GM12878 (cell line): Measurements from ENCODE around the gene ARFIP1. TPM values are rescaled to one million over a fixed set of nuclear protein-coding genes. Genes with fewer than 3 reads are reported as not detected.

Experiments used
- ATAC-seq: fragments of 200-7000 bp; cut with Tn5 transposase; 3 replicates; pipeline ENCODE4 v1.9.1; 2020; ENCODE audit warnings: mild to moderate bottlenecking, moderate library complexity
- BruUV-seq: library from RNA; stranded (reverse); fragments of 400-500 nt; replicated peaks from 2 replicates; lab custom pipeline; 2021; lab: Mats Ljungman, UMichigan
- CTCF ChIA-PET: fragments of 300-600 bp; sonication (Branson Sonifier 250); formaldehyde crosslinking; extraction: SDS; loops from one replicate; lab custom pipeline; 2021; ENCODE audit warnings: inconsistent platforms; lab: Yijun Ruan, JAX
- POLR2A ChIA-PET: fragments of 350-600 bp; formaldehyde crosslinking; extraction: SDS; loops from one replicate; lab custom pipeline; 2021; ENCODE audit warnings: inconsistent platforms; lab: Charles Lee
- RAD21 ChIA-PET: fragments of 300-600 bp; sonication (Branson Sonifier 250); formaldehyde crosslinking; loops from one replicate; lab custom pipeline; 2023; ENCODE audit warnings: antibody characterized with exemption; ENCODE audit not compliant: unreplicated experiment; lab: Charles Lee
- SMC1A ChIA-PET: fragments of 300-600 bp; sonication (Branson Sonifier 250); formaldehyde crosslinking; loops from one replicate; lab custom pipeline; 2023; ENCODE audit not compliant: unreplicated experiment, uncharacterized antibody; lab: Charles Lee
- DNase-seq: peaks from one replicate; pipeline ENCODE4 v3.0.0-alpha.2; 2011; ENCODE audit warnings: low read depth, low spot score
- FAIRE-seq: peaks from 3 replicates; lab custom pipeline; 2011; peaks lifted over from hg19 to GRCh38; lab: Jason Lieb, UNC
- H2AFZ ChIP-seq: 2 replicates; pipeline ENCODE4 v1.6.0; 2011; ENCODE audit warnings: low read depth, low read length, control low read depth; ENCODE audit not compliant: control insufficient read depth
- H3K27ac ChIP-seq: 2 replicates; pipeline ENCODE4 v1.5.1; 2011; ENCODE audit warnings: control low read depth; ENCODE audit not compliant: control insufficient read depth, insufficient read depth
- H3K27me3 ChIP-seq, 2 experiments: replicated peaks in 1 of 2; 2 replicates each; pipeline versions ENCODE4 v1.6.0 to v1.6.1; 2011; ENCODE audit warnings: low read length in 1 of 2; ENCODE audit not compliant: control insufficient read depth in 2 of 2, insufficient read depth in 2 of 2
- H3K36me3 ChIP-seq, 2 experiments: 2 replicates each; pipeline ENCODE4 v1.5.1; 2011; ENCODE audit warnings: low read length in 1 of 2; ENCODE audit not compliant: control insufficient read depth in 2 of 2, insufficient read depth in 2 of 2
- H3K4me1 ChIP-seq: 2 replicates; pipeline ENCODE4 v1.6.1; 2011; ENCODE audit warnings: mild to moderate bottlenecking, low read length, moderate library complexity, mixed read lengths; ENCODE audit not compliant: control insufficient read depth, insufficient read depth
- H3K4me2 ChIP-seq: 2 replicates; pipeline ENCODE4 v1.6.0; 2011; ENCODE audit warnings: control low read depth; ENCODE audit not compliant: control insufficient read depth, insufficient read depth
- H3K4me3 ChIP-seq: fragments of 200-600 bp; sonication (generic); 2 replicates; pipeline ENCODE4 v1.5.1; 2016
- H3K79me2 ChIP-seq: 2 replicates; pipeline ENCODE4 v1.6.0; 2011; ENCODE audit warnings: low read length; ENCODE audit not compliant: control insufficient read depth, insufficient read depth
- H3K9ac ChIP-seq: 2 replicates; pipeline ENCODE4 v1.8.0; 2011; ENCODE audit warnings: low read length, control low read depth, mixed read lengths; ENCODE audit not compliant: control insufficient read depth, insufficient read depth
- H3K9me3 ChIP-seq: replicated peaks from 3 replicates; pipeline ENCODE4 v1.5.1; 2011; ENCODE audit warnings: mild to moderate bottlenecking, low read length; ENCODE audit not compliant: control insufficient read depth, insufficient read depth
- H4K20me1 ChIP-seq: 2 replicates; pipeline ENCODE4 v1.6.0; 2011; ENCODE audit not compliant: control insufficient read depth, insufficient read depth
- EZH2 ChIP-seq: IDR thresholded peaks from 2 replicates; pipeline ENCODE4 v1.6.1; 2012; ENCODE audit warnings: low read depth, mild to moderate bottlenecking, control low read depth, inconsistent platforms, low read length, borderline replicate concordance; ENCODE audit not compliant: control insufficient read depth
- MYB ChIP-seq: fragments of 150-350 bp; IDR thresholded peaks from 2 replicates; pipeline ENCODE4 v1.6.1; 2014; ENCODE audit warnings: mild to moderate bottlenecking, low read depth, low read length, borderline replicate concordance
- NBN ChIP-seq: fragments of 450-650 bp; IDR thresholded peaks from 2 replicates; pipeline ENCODE4 v1.6.1; 2016
- SIX5 ChIP-seq: IDR thresholded peaks from 2 replicates; pipeline ENCODE4 v1.6.1; 2011; ENCODE audit warnings: mild to moderate bottlenecking, low read depth, low read length, moderate library complexity; ENCODE audit not compliant: severe bottlenecking
- SP1 ChIP-seq: IDR thresholded peaks from one replicate; pipeline ENCODE4 v1.6.1; 2011; ENCODE audit warnings: low read depth, low read length
- in situ Hi-C: fragments of 300-500 bp; cut with MboI; formaldehyde crosslinking; loops from 9 replicates; pipeline ENCODE4 v1.14.3; 2018; ENCODE audit warnings: mixed read lengths
- intact Hi-C: fragments of 100-400 bp; cut with micrococcal nuclease; formaldehyde crosslinking; loops from one replicate; pipeline ENCODE4 v1.14.2; 2022; ENCODE audit not compliant: unreplicated experiment
- polyA plus RNA-seq, 11 experiments: library from polyadenylated mRNA; depleted of rRNA in 4 of 11; unstranded in 6 of 11; stranded (reverse) in 5 of 11; fragments of >200 nt; fragmentation: Nextera tagmentation in 4 of 11; fragmentation: Illumina TruSeq in 1 of 11; extraction: Ambion mirVana in 4 of 11; extraction: Trizol in 1 of 11; gene quantifications; 1 replicate in 1 of 11; 2 replicates in 10 of 11; pipeline versions ENCODE4 v1.2.1 to v1.2.3, GENCODE V29; 2011 to 2016; ENCODE audit warnings: inconsistent platforms in 2 of 11, missing spikeins in 2 of 11, low read depth in 1 of 11
- total RNA-seq, 4 experiments: library from RNA; depleted of rRNA in 3 of 4; stranded (reverse); fragments of >200 nt in 3 of 4; fragmentation: Illumina TruSeq in 1 of 4; extraction: Trizol in 1 of 4; gene quantifications; 2 replicates each; pipeline versions ENCODE4 v1.2.1 to v1.2.3, GENCODE V29; 2013 to 2021
- TF ChIP-seq, protein P1 (sequence below): fragments of 450-650 bp; IDR thresholded peaks from 2 replicates; pipeline ENCODE4 v1.6.1; 2017; ENCODE audit warnings: borderline replicate concordance
- TF ChIP-seq, protein P2 (sequence below): IDR thresholded peaks from 2 replicates; pipeline ENCODE4 v1.6.1; 2011; ENCODE audit warnings: borderline replicate concordance, low read depth, mild to moderate bottlenecking, moderate library complexity, mixed read lengths, low read length; ENCODE audit not compliant: insufficient read depth; ENCODE audit errors: extremely low read length
- TF ChIP-seq, protein P3 (sequence below): fragments of 450-650 bp; formaldehyde crosslinking; IDR thresholded peaks from 2 replicates; pipeline ENCODE4 v1.4.0; 2022; ENCODE audit warnings: mild to moderate bottlenecking, moderate library complexity

Gene ARFIP1
- total and polyA plus RNA-seq, 10 of the 15 experiments (the other 5 are each of a cell fraction or from before 2014, with no cell fraction given), result 9.5 to 21.7 (median 15.4) TPM

DNA sequence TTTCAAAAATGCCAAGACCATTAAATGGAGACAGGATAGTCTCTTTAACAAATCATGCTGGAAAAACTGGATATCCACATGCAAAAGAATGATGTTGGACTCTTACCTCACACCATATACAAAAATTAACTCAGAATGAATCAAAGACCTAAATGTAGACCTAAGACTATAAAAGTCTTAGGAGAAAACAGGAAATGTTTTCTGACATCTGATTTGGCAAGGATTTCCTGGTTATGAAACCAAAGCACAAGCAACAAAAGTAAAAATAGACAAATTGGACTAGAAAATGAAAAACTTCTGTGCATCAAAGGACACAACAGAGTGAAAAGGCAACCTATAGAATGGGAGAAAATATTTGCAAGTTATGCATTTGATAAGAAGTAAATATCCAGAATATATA, 37.6 kb downstream of the ARFIP1 start:
- ATAC-seq, result no peak
- in situ Hi-C loops (no loop called here), intact Hi-C loops (no loop called here)
- Histone ChIP-seq H3K79me2 (no peaks in the 10 kb centered on the region), H3K4me2 (no peak overlapping the region), H3K9ac (no peak overlapping the region), H3K9me3 (peaks cover 8% of the 10 kb centered on the region; the same call in 2 of the 3 replicates), H3K27me3 (no peaks in the 10 kb centered on the region), H3K36me3 (peaks cover 0 to 3% of the 10 kb centered on the region in 2 experiments; a peak in 2 of 4 replicates), H4K20me1 (no peaks in the 10 kb centered on the region), H3K4me1 (no peaks in the 10 kb centered on the region), H3K4me3 (no peak overlapping the region), H2AFZ (no peak overlapping the region), H3K27ac (no peak overlapping the region)
- ChIA-PET CTCF (no interaction called here), POLR2A (no interaction called here), SMC1A (interaction anchor here (1.9 kb wide), 1 partner anchor 11 kb away, joined by 10 read pairs; no protein-coding TSS in a partner anchor), RAD21 (no interaction called here)
- TSS peak; percentile 21 for BruUV-seq
- no peak for FAIRE-seq
- TF ChIP-seq NBN, result no peak
- TF ChIP-seq, protein P1, sequence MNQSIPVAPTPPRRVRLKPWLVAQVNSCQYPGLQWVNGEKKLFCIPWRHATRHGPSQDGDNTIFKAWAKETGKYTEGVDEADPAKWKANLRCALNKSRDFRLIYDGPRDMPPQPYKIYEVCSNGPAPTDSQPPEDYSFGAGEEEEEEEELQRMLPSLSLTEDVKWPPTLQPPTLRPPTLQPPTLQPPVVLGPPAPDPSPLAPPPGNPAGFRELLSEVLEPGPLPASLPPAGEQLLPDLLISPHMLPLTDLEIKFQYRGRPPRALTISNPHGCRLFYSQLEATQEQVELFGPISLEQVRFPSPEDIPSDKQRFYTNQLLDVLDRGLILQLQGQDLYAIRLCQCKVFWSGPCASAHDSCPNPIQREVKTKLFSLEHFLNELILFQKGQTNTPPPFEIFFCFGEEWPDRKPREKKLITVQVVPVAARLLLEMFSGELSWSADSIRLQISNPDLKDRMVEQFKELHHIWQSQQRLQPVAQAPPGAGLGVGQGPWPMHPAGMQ, result no peak
- TF ChIP-seq, protein P2, sequence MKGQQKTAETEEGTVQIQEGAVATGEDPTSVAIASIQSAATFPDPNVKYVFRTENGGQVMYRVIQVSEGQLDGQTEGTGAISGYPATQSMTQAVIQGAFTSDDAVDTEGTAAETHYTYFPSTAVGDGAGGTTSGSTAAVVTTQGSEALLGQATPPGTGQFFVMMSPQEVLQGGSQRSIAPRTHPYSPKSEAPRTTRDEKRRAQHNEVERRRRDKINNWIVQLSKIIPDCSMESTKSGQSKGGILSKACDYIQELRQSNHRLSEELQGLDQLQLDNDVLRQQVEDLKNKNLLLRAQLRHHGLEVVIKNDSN, result no peak
- no peak for TF ChIP-seq SP1
- no peak for TF ChIP-seq MYB
- TF ChIP-seq EZH2, result no peak
- TF ChIP-seq, protein P3, sequence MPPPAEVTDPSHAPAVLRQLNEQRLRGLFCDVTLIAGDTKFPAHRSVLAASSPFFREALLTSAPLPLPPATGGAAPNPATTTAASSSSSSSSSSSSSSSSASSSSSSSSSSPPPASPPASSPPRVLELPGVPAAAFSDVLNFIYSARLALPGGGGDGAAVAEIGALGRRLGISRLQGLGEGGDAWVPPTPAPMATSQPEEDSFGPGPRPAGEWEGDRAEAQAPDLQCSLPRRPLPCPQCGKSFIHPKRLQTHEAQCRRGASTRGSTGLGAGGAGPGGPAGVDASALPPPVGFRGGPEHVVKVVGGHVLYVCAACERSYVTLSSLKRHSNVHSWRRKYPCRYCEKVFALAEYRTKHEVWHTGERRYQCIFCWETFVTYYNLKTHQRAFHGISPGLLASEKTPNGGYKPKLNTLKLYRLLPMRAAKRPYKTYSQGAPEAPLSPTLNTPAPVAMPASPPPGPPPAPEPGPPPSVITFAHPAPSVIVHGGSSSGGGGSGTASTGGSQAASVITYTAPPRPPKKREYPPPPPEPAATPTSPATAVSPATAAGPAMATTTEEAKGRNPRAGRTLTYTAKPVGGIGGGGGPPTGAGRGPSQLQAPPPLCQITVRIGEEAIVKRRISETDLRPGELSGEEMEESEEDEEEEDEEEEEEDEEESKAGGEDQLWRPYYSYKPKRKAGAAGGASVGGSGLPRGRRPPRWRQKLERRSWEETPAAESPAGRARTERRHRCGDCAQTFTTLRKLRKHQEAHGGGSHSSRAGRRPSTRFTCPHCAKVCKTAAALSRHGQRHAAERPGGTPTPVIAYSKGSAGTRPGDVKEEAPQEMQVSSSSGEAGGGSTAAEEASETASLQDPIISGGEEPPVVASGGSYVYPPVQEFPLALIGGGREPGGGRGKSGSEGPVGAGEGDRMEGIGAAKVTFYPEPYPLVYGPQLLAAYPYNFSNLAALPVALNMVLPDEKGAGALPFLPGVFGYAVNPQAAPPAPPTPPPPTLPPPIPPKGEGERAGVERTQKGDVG (CRISPR knock-in tag), result no peak
- TF ChIP-seq SIX5, result no peak
- DNase-seq, result no peak
